Fibroblast of lung (primary cell): Measurements from ENCODE around the gene NKAIN2. TPM values are rescaled to one million over a fixed set of nuclear protein-coding genes. Genes with fewer than 3 reads are reported as not detected.

Experiments
- DNase-seq, 2 donors: peaks; one replicate each; pipeline versions ENCODE4 v3.0.0 to v3.0.0-alpha.2; 2010; ENCODE audit warnings: low read depth in 2 of 2
- H2AFZ ChIP-seq: 2 replicates; pipeline ENCODE4 v1.5.1; 2012; ENCODE audit warnings: low read length, control low read depth, inconsistent platforms
- H3K27ac ChIP-seq: 2 replicates; pipeline ENCODE4 v1.5.1; 2011; ENCODE audit warnings: low read length, control low read depth; ENCODE audit not compliant: insufficient read depth
- H3K27me3 ChIP-seq: 2 replicates; pipeline ENCODE4 v1.5.1; 2011; ENCODE audit warnings: mild to moderate bottlenecking, low read length; ENCODE audit not compliant: control insufficient read depth, insufficient read depth
- H3K36me3 ChIP-seq: 2 replicates; pipeline ENCODE4 v1.5.1; 2011; ENCODE audit warnings: low read length; ENCODE audit not compliant: control insufficient read depth, insufficient read depth
- H3K4me1 ChIP-seq: 2 replicates; pipeline ENCODE4 v1.5.1; 2011; ENCODE audit warnings: low read length; ENCODE audit not compliant: control insufficient read depth, insufficient read depth; ENCODE audit errors: extremely low read depth
- H3K4me2 ChIP-seq: 2 replicates; pipeline ENCODE4 v1.5.1; 2011; ENCODE audit warnings: low read length, control low read depth; ENCODE audit not compliant: insufficient read depth; ENCODE audit errors: extremely low read depth
- H3K4me3 ChIP-seq, 4 experiments: fragments of 200-600 bp in 1 of 4; sonication (generic) in 1 of 4; replicated peaks in 1 of 4; 2 replicates each; pipeline ENCODE4 v1.5.1; 2011 to 2016; ENCODE audit warnings: low read length in 4 of 4, low read depth in 3 of 4, mild to moderate bottlenecking in 3 of 4, control low read depth in 2 of 4, inconsistent platforms in 1 of 4, mixed read lengths in 1 of 4; ENCODE audit not compliant: insufficient read depth in 1 of 4; ENCODE audit errors: control extremely low read depth in 1 of 4
- H3K79me2 ChIP-seq: 2 replicates; pipeline ENCODE4 v1.5.1; 2012; ENCODE audit warnings: mild to moderate bottlenecking, low read length, inconsistent platforms; ENCODE audit not compliant: control insufficient read depth, insufficient read depth
- H3K9ac ChIP-seq: 2 replicates; pipeline ENCODE4 v1.5.1; 2011; ENCODE audit warnings: mild to moderate bottlenecking, low read length, control low read depth; ENCODE audit not compliant: insufficient read depth
- H3K9me3 ChIP-seq: 2 replicates; pipeline ENCODE4 v1.5.1; 2012; ENCODE audit warnings: low read depth, low read length; ENCODE audit not compliant: control insufficient read depth, insufficient read depth
- H4K20me1 ChIP-seq: 2 replicates; pipeline ENCODE4 v1.5.1; 2011; ENCODE audit warnings: low read length; ENCODE audit not compliant: control insufficient read depth, insufficient read depth; ENCODE audit errors: extremely low read depth
- CTCF ChIP-seq, 2 donors: IDR thresholded peaks in 1 of 2; conservative IDR thresholded peaks in 1 of 2; 1 replicate in 1 of 2; 2 replicates in 1 of 2; pipeline ENCODE4 v1.5.1; 2011 to 2012; ENCODE audit warnings: low read length in 2 of 2, control low read depth in 1 of 2, inconsistent platforms in 1 of 2, low read depth in 1 of 2, mild to moderate bottlenecking in 1 of 2
- EZH2 ChIP-seq: IDR thresholded peaks from 2 replicates; pipeline ENCODE4 v1.5.1; 2012; ENCODE audit warnings: low read length, control low read depth, mild to moderate bottlenecking; ENCODE audit errors: missing control alignments
- polyA plus RNA-seq, 2 donors: library from polyadenylated mRNA; depleted of rRNA in 1 of 2; stranded (reverse) in 1 of 2; unstranded in 1 of 2; fragments of >200 nt; gene quantifications; 2 replicates each; pipeline ENCODE4 v1.2.1, GENCODE V29; 2011 to 2012; ENCODE audit warnings: missing spikeins in 1 of 2
- total RNA-seq: library from RNA; depleted of rRNA; stranded (reverse); fragments of >200 nt; gene quantifications from 2 replicates; pipeline ENCODE4 v1.2.1, GENCODE V29; 2014

NKAIN2 gene
- total and polyA plus RNA-seq, 2 donors (not counting 1 experiment from before 2014, with no cell fraction given): not detected

GRCh38 chr6:124830506-124830905, 1026.8 kb downstream of the NKAIN2 start:
- TF ChIP-seq CTCF (conservative IDR thresholded peaks at IDR 0.05 in 1 of 2, IDR thresholded peaks at IDR 0.05 in 1 of 2; ENCODE audit: low read depth in 1 of 2, low read length in 2 of 2) (no peak), EZH2 (no peak)
- Histone ChIP-seq H3K4me2 (no peak overlapping the region), H3K79me2 (no peaks in the 10 kb centered on the region), H2AFZ (no peak overlapping the region), H3K4me1 (no peaks in the 10 kb centered on the region), H4K20me1 (no peaks in the 10 kb centered on the region), H3K27me3 (no peaks in the 10 kb centered on the region), H3K9ac (no peak overlapping the region), H3K36me3 (no peaks in the 10 kb centered on the region), H3K9me3 (no peaks in the 10 kb centered on the region), H3K27ac (no peak overlapping the region), H3K4me3 (no peak overlapping the region)
- no peak for DNase-seq

- Histone ChIP-seq H3K36me3 (no peaks in the 10 kb centered on the region), H3K79me2 (no peaks in the 10 kb centered on the region), H2AFZ (no peak overlapping the region), H3K4me3 (no peak overlapping the region), H3K27ac (no peak overlapping the region), H3K4me2 (no peak overlapping the region), H3K27me3 (no peaks in the 10 kb centered on the region), H3K9me3 (no peaks in the 10 kb centered on the region), H3K9ac (no peak overlapping the region), H3K4me1 (no peaks in the 10 kb centered on the region), H4K20me1 (no peaks in the 10 kb centered on the region)
- peak in 1 of 2 donors; percentile 34 for DNase-seq
- TF ChIP-seq EZH2 (no peak), CTCF (conservative IDR thresholded peaks at IDR 0.05 in 1 of 2, IDR thresholded peaks at IDR 0.05 in 1 of 2; ENCODE audit: low read depth in 1 of 2, low read length in 2 of 2) (no peak)
Measured at GRCh38 chr6:124854338-124854922, 1050.8 kb downstream of the NKAIN2 start.

GRCh38 chr6:124857746-124858145, 1054.1 kb downstream of the NKAIN2 start:
- Histone ChIP-seq H3K9me3 (no peaks in the 10 kb centered on the region), H3K4me3 (no peak overlapping the region), H3K36me3 (no peaks in the 10 kb centered on the region), H3K79me2 (no peaks in the 10 kb centered on the region), H2AFZ (no peak overlapping the region), H3K4me1 (no peaks in the 10 kb centered on the region), H3K27me3 (no peaks in the 10 kb centered on the region), H3K9ac (no peak overlapping the region), H3K27ac (no peak overlapping the region), H4K20me1 (no peaks in the 10 kb centered on the region), H3K4me2 (no peak overlapping the region)
- TF ChIP-seq EZH2: no peak
- no peak for TF ChIP-seq CTCF (conservative IDR thresholded peaks at IDR 0.05 in 1 of 2, IDR thresholded peaks at IDR 0.05 in 1 of 2; ENCODE audit: low read depth in 1 of 2, low read length in 2 of 2)
- DNase-seq: no peak
